Panc1 (cell line): Measurements from ENCODE around the gene ATP5MC2. TPM values are rescaled to one million over a fixed set of nuclear protein-coding genes. Genes with fewer than 3 reads are reported as not detected.
"Not testable (repeated sequence)": the region's sequence is repeated elsewhere in the genome, so short reads cannot be mapped to it uniquely, and the experiment has no call there.

Source experiments
- ATAC-seq: fragments of 200-7000 bp; cut with Tn5 transposase; 2 replicates; pipeline ENCODE4 v1.9.1; 2020; ENCODE audit warnings: mild to moderate bottlenecking, moderate library complexity
- BruUV-seq: library from RNA; stranded (reverse); fragments of 400-500 nt; replicated peaks from 2 replicates; lab custom pipeline; 2021; lab: Mats Ljungman, UMichigan
- CTCF ChIA-PET: fragments of 300-600 bp; sonication (Branson Sonifier 250); formaldehyde crosslinking; loops from one replicate; lab custom pipeline; 2022; ENCODE audit warnings: antibody characterized with exemption; lab: Charles Lee
- POLR2A ChIA-PET: fragments of 300-600 bp; sonication (Branson Sonifier 250); formaldehyde crosslinking; loops from one replicate; lab custom pipeline; 2022; ENCODE audit warnings: antibody characterized with exemption; lab: Charles Lee
- DNase-seq: peaks from one replicate; pipeline ENCODE4 v3.0.0-alpha.2; 2010; ENCODE audit warnings: low read depth, low spot score
- H3K27ac ChIP-seq: 2 replicates; pipeline ENCODE4 v1.5.1; 2011; ENCODE audit warnings: mild to moderate bottlenecking, low read length, inconsistent platforms
- H3K27me3 ChIP-seq: fragments of 200-500 bp; sonication (Bioruptor generic); 2 replicates; pipeline ENCODE4 v1.6.0; 2014; ENCODE audit warnings: low read length, inconsistent platforms; ENCODE audit not compliant: control insufficient read depth, insufficient read depth
- H3K36me3 ChIP-seq: fragments of 200-500 bp; sonication (Bioruptor generic); 2 replicates; pipeline ENCODE4 v1.5.1; 2014; ENCODE audit warnings: inconsistent platforms, mild to moderate bottlenecking, low read length, moderate library complexity; ENCODE audit not compliant: control insufficient read depth, insufficient read depth
- H3K4me1 ChIP-seq: 2 replicates; pipeline ENCODE4 v1.5.1; 2011; ENCODE audit warnings: inconsistent platforms, mild to moderate bottlenecking, low read length, moderate library complexity; ENCODE audit not compliant: control insufficient read depth, insufficient read depth
- H3K4me3 ChIP-seq, 2 experiments: 2 replicates each; pipeline ENCODE4 v1.5.1; 2011 to 2012; ENCODE audit warnings: low read depth in 2 of 2, low read length in 2 of 2, mild to moderate bottlenecking in 2 of 2, inconsistent platforms in 1 of 2, moderate library complexity in 1 of 2
- H3K9me3 ChIP-seq: fragments of 200-500 bp; sonication (Bioruptor generic); 2 replicates; pipeline ENCODE4 v1.5.1; 2014; ENCODE audit warnings: low read depth, mild to moderate bottlenecking, inconsistent platforms, low read length, moderate library complexity; ENCODE audit not compliant: control insufficient read depth, insufficient read depth
- CTCF ChIP-seq: fragments of 450-650 bp; IDR thresholded peaks from 2 replicates; pipeline ENCODE4 v1.5.1; 2017; ENCODE audit warnings: mild to moderate bottlenecking
- POLR2AphosphoS5 ChIP-seq: IDR thresholded peaks from 2 replicates; pipeline ENCODE4 v1.6.1; 2012; ENCODE audit warnings: mild to moderate bottlenecking, low read depth, low read length, moderate library complexity
- REST ChIP-seq, 2 experiments: IDR thresholded peaks; 2 replicates each; pipeline ENCODE4 v1.6.1; 2011 to 2012; ENCODE audit warnings: low read depth in 2 of 2, control low read depth in 1 of 2, low read length in 1 of 2, mild to moderate bottlenecking in 1 of 2, moderate library complexity in 1 of 2; ENCODE audit not compliant: insufficient read depth in 1 of 2
- SIN3A ChIP-seq: IDR thresholded peaks from 2 replicates; pipeline ENCODE4 v1.6.1; 2012; ENCODE audit warnings: low read depth, mild to moderate bottlenecking, low read length, moderate library complexity, borderline replicate concordance; ENCODE audit not compliant: insufficient read depth
- TCF7L2 ChIP-seq: IDR thresholded peaks from 2 replicates; pipeline ENCODE4 v1.6.1; 2011; ENCODE audit warnings: mild to moderate bottlenecking, low read depth, low read length, inconsistent platforms
- in situ Hi-C: cut with HindIII; loops from 2 replicates; pipeline ENCODE4 v1.10.0; 2016; ENCODE audit warnings: low sequenced_read_pairs, low pct_unique_long_range_greater_than_20kb
- intact Hi-C: fragments of 100-400 bp; cut with micrococcal nuclease; formaldehyde crosslinking; loops from one replicate; pipeline ENCODE4 v1.10.0; 2022; ENCODE audit not compliant: unreplicated experiment
- total RNA-seq: library from RNA; stranded (reverse); gene quantifications from one replicate; pipeline ENCODE4 v1.2.1, GENCODE V29; 2021; ENCODE audit not compliant: unreplicated experiment

The ATP5MC2 gene
- total RNA-seq, 1 experiment from 2014 or later = 290 TPM

DNA sequence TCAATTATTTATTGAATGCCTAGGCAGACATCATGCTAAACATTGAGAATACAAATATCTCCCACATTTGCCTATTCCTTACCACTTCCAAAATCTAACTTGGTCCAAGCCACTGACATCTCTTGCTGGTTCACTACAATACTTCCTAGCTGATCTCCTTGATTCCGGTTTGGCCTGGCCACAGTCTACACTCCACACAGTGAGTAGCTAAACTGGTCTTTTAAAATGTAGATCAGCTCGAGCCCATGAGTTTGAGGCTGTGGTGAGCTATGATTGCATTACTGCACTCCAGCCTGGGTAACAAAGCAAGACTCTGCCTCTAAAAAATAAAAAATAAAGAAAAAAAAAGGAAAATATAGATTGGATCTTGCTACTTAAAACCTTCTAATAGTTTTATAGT lies 7.6 kb upstream of the ATP5MC2 start:
- CTCF ChIA-PET = no interaction called here
- intact Hi-C loops = no loop called here

GRCh38 chr12:53680061-53680460 lies 4.2 kb upstream of the ATP5MC2 start:
- H3K36me3 ChIP-seq, H3K4me3 ChIP-seq, ATAC-seq, CTCF ChIA-PET, H3K9me3 ChIP-seq, H3K27ac ChIP-seq, intact Hi-C loops, H3K27me3 ChIP-seq, DNase-seq, POLR2A ChIA-PET, in situ Hi-C loops, BruUV-seq: not testable (repeated sequence)
- H3K4me1 ChIP-seq = peaks cover 11% of the 10 kb centered on the region

More for the DNA sequence above, 7.6 kb upstream of the ATP5MC2 start:
- Histone ChIP-seq H3K36me3 (no peaks in the 10 kb centered on the region), H3K9me3 (no peaks in the 10 kb centered on the region), H3K4me1 (no peaks in the 10 kb centered on the region), H3K27ac (no peak overlapping the region), H3K4me3 (no peak overlapping the region), H3K27me3 (no peaks in the 10 kb centered on the region)
- POLR2A ChIA-PET = interaction anchor here (0.6 kb wide), 1 partner anchor 153 kb away, joined by 4 read pairs; no protein-coding TSS in a partner anchor
- no peak for TF ChIP-seq POLR2AphosphoS5
- no peak for TF ChIP-seq REST (IDR thresholded peaks at IDR 0.05; ENCODE audit: insufficient read depth in 1 of 2, low read depth in 2 of 2, low read length in 1 of 2)
- TF ChIP-seq TCF7L2 = no peak
- TF ChIP-seq SIN3A = no peak
- no peak for TF ChIP-seq CTCF
- ATAC-seq = no peak
- no peak for DNase-seq
- in situ Hi-C loops = no loop called here
- no TSS peak for BruUV-seq

DNA sequence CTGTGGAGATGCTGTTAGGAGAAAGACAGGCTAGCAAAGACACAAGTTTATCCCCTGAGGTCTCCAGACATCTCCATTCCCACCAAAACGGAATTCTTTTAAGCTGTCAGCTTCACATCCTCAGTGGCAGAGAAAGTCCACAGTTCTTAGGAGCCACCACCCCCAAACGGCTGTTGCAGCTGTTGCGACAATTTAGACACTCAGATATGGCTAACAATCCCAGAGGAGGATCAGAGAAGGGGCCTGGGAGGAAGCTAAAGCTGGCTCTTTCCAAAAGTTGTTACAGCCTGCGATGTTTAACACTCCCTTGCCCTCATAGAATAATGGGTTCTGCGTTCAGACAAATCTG lies 1.9 kb upstream of the ATP5MC2 start:
- no TSS peak for BruUV-seq
- ChIA-PET CTCF (interaction anchor here (0.5 to 1.6 kb wide), 2 partner anchors 135 to 374 kb away, joined by 3 to 5 read pairs; no protein-coding TSS in a partner anchor), POLR2A (no interaction called here)
- H3K4me1 ChIP-seq = peaks cover 12% of the 10 kb centered on the region
- H3K27me3 ChIP-seq = no peaks in the 10 kb centered on the region
- H3K36me3 ChIP-seq = no peaks in the 10 kb centered on the region
- no peak for TF ChIP-seq SIN3A
- no peak for TF ChIP-seq POLR2AphosphoS5
- TF ChIP-seq CTCF = no peak
- TF ChIP-seq TCF7L2 = no peak
- TF ChIP-seq REST (IDR thresholded peaks at IDR 0.05; ENCODE audit: insufficient read depth in 1 of 2, low read depth in 2 of 2, low read length in 1 of 2) = no peak
- in situ Hi-C loops (no loop called here), intact Hi-C loops (loop anchor here (5.0 kb wide), 1 partner anchor 130 kb away; no protein-coding TSS in a partner anchor)
- DNase-seq = no peak
- no peak overlapping the region for H3K4me3 ChIP-seq
- ATAC-seq = no peak
- H3K9me3 ChIP-seq = no peaks in the 10 kb centered on the region
- H3K27ac ChIP-seq = no peak overlapping the region
